Neuron (in vitro differentiated cells): ENCODE data around the gene ZBTB20.

Source experiments
- H2AFZ ChIP-seq: one replicate; pipeline ENCODE4 v1.6.1; 2013; ENCODE audit warnings: low read depth, mild to moderate bottlenecking, inconsistent platforms, low read length, moderate library complexity
- H3K27me3 ChIP-seq: one replicate; pipeline ENCODE4 v1.6.1; 2013; ENCODE audit warnings: low read length; ENCODE audit not compliant: insufficient read depth
- H3K36me3 ChIP-seq: one replicate; pipeline ENCODE4 v1.6.1; 2013; ENCODE audit warnings: low read length; ENCODE audit not compliant: insufficient read depth
- H3K4me1 ChIP-seq: one replicate; pipeline ENCODE4 v1.6.1; 2013; ENCODE audit warnings: low read length; ENCODE audit not compliant: insufficient read depth
- H3K4me3 ChIP-seq: 2 replicates; pipeline ENCODE4 v1.5.1; 2013; ENCODE audit warnings: mild to moderate bottlenecking, low read length, moderate library complexity
- H3K9me3 ChIP-seq: one replicate; pipeline ENCODE4 v1.6.1; 2013; ENCODE audit warnings: low read length

Gene ZBTB20

GRCh38 chr3:114873591-114873990 is 273.5 kb downstream of the ZBTB20 start:
- Histone ChIP-seq H3K9me3 (no peaks in the 10 kb centered on the region), H2AFZ (no peak overlapping the region), H3K36me3 (no peaks in the 10 kb centered on the region), H3K27me3 (no peaks in the 10 kb centered on the region), H3K4me1 (peaks cover 10% of the 10 kb centered on the region), H3K4me3 (no peak overlapping the region)

GRCh38 chr3:114872588-114872987 is 274.5 kb downstream of the ZBTB20 start:
- Histone ChIP-seq H2AFZ (no peak overlapping the region), H3K9me3 (no peaks in the 10 kb centered on the region), H3K36me3 (no peaks in the 10 kb centered on the region), H3K27me3 (no peaks in the 10 kb centered on the region), H3K4me1 (peaks cover under 1% of the 10 kb centered on the region), H3K4me3 (no peak overlapping the region)

GRCh38 chr3:114872050-114872449 is 275.0 kb downstream of the ZBTB20 start:
- no peak overlapping the region for H3K4me3 ChIP-seq
- H3K4me1 ChIP-seq = no peaks in the 10 kb centered on the region
- H2AFZ ChIP-seq = no peak overlapping the region
- H3K9me3 ChIP-seq = no peaks in the 10 kb centered on the region
- no peaks in the 10 kb centered on the region for H3K27me3 ChIP-seq
- H3K36me3 ChIP-seq = no peaks in the 10 kb centered on the region

- Histone ChIP-seq H3K4me3 (no peak overlapping the region), H3K4me1 (no peaks in the 10 kb centered on the region), H2AFZ (no peak overlapping the region), H3K27me3 (no peaks in the 10 kb centered on the region), H3K36me3 (no peaks in the 10 kb centered on the region), H3K9me3 (no peaks in the 10 kb centered on the region)
Measured at GRCh38 chr3:114867835-114868503, 279.1 kb downstream of the ZBTB20 start.

GRCh38 chr3:114867359-114867758 is 279.7 kb downstream of the ZBTB20 start:
- Histone ChIP-seq H3K27me3 (no peaks in the 10 kb centered on the region), H3K4me1 (no peaks in the 10 kb centered on the region), H2AFZ (no peak overlapping the region), H3K4me3 (no peak overlapping the region), H3K9me3 (no peaks in the 10 kb centered on the region), H3K36me3 (no peaks in the 10 kb centered on the region)

- no peak overlapping the region for H3K4me3 ChIP-seq
- no peaks in the 10 kb centered on the region for H3K36me3 ChIP-seq
- H2AFZ ChIP-seq = no peak overlapping the region
- H3K27me3 ChIP-seq = no peaks in the 10 kb centered on the region
- H3K9me3 ChIP-seq = no peaks in the 10 kb centered on the region
- no peaks in the 10 kb centered on the region for H3K4me1 ChIP-seq
Measured at GRCh38 chr3:114866430-114866829, 280.7 kb downstream of the ZBTB20 start.

GRCh38 chr3:114864970-114865369 is 282.1 kb downstream of the ZBTB20 start:
- no peak overlapping the region for H2AFZ ChIP-seq
- H3K4me3 ChIP-seq = no peak overlapping the region
- H3K4me1 ChIP-seq = no peaks in the 10 kb centered on the region
- no peaks in the 10 kb centered on the region for H3K9me3 ChIP-seq
- no peaks in the 10 kb centered on the region for H3K27me3 ChIP-seq
- no peaks in the 10 kb centered on the region for H3K36me3 ChIP-seq

- Histone ChIP-seq H2AFZ (no peak overlapping the region), H3K4me1 (no peaks in the 10 kb centered on the region), H3K9me3 (no peaks in the 10 kb centered on the region), H3K36me3 (no peaks in the 10 kb centered on the region), H3K4me3 (no peak overlapping the region), H3K27me3 (no peaks in the 10 kb centered on the region)
Measured at GRCh38 chr3:114863848-114864247, 283.2 kb downstream of the ZBTB20 start.

GRCh38 chr3:114861666-114862065 is 285.4 kb downstream of the ZBTB20 start:
- Histone ChIP-seq H3K27me3 (no peaks in the 10 kb centered on the region), H3K9me3 (no peaks in the 10 kb centered on the region), H3K4me1 (peaks cover 10% of the 10 kb centered on the region), H3K36me3 (no peaks in the 10 kb centered on the region), H3K4me3 (no peak overlapping the region), H2AFZ (no peak overlapping the region)

- no peaks in the 10 kb centered on the region for H3K27me3 ChIP-seq
- no peak overlapping the region for H2AFZ ChIP-seq
- H3K4me3 ChIP-seq = no peak overlapping the region
- peaks cover 10% of the 10 kb centered on the region for H3K4me1 ChIP-seq
- no peaks in the 10 kb centered on the region for H3K36me3 ChIP-seq
- H3K9me3 ChIP-seq = no peaks in the 10 kb centered on the region
Measured at GRCh38 chr3:114860531-114860930, 286.6 kb downstream of the ZBTB20 start.

GRCh38 chr3:114858329-114858728 is 288.8 kb downstream of the ZBTB20 start:
- no peaks in the 10 kb centered on the region for H3K9me3 ChIP-seq
- H3K4me3 ChIP-seq = no peak overlapping the region
- no peak overlapping the region for H2AFZ ChIP-seq
- peaks cover 13% of the 10 kb centered on the region for H3K4me1 ChIP-seq
- no peaks in the 10 kb centered on the region for H3K27me3 ChIP-seq
- H3K36me3 ChIP-seq = no peaks in the 10 kb centered on the region

GRCh38 chr3:114857299-114857701 is 289.8 kb downstream of the ZBTB20 start:
- H3K4me1 ChIP-seq = peaks cover 13% of the 10 kb centered on the region
- no peak overlapping the region for H3K4me3 ChIP-seq
- H3K9me3 ChIP-seq = no peaks in the 10 kb centered on the region
- H3K27me3 ChIP-seq = no peaks in the 10 kb centered on the region
- H2AFZ ChIP-seq = peak overlapping the region; percentile 85
- no peaks in the 10 kb centered on the region for H3K36me3 ChIP-seq

GRCh38 chr3:114856835-114857234 is 290.3 kb downstream of the ZBTB20 start:
- no peaks in the 10 kb centered on the region for H3K27me3 ChIP-seq
- no peak overlapping the region for H3K4me3 ChIP-seq
- peaks cover 13% of the 10 kb centered on the region for H3K4me1 ChIP-seq
- H2AFZ ChIP-seq = peak overlapping the region; percentile 85
- no peaks in the 10 kb centered on the region for H3K36me3 ChIP-seq
- H3K9me3 ChIP-seq = no peaks in the 10 kb centered on the region

GRCh38 chr3:114855839-114856238 is 291.2 kb downstream of the ZBTB20 start:
- Histone ChIP-seq H3K9me3 (no peaks in the 10 kb centered on the region), H2AFZ (no peak overlapping the region), H3K4me3 (no peak overlapping the region), H3K36me3 (no peaks in the 10 kb centered on the region), H3K27me3 (no peaks in the 10 kb centered on the region), H3K4me1 (peaks cover 13% of the 10 kb centered on the region)
